H1 (cell line): ENCODE data around the gene TAS2R39. TPM values are rescaled to one million over a fixed set of nuclear protein-coding genes. Genes with fewer than 3 reads are reported as not detected.
"Not testable (repeated sequence)": the region's sequence is repeated elsewhere in the genome, so short reads cannot be mapped to it uniquely, and the experiment has no call there.

ENCODE experiments used
- CTCF ChIA-PET: fragments of 300-600 bp; sonication (Branson Sonifier 250); formaldehyde crosslinking; loops from one replicate; lab custom pipeline; 2021; ENCODE audit not compliant: partially characterized antibody; lab: Charles Lee
- POLR2A ChIA-PET: fragments of 300-600 bp; sonication (Branson Sonifier 250); formaldehyde crosslinking; loops from one replicate; lab custom pipeline; 2021; ENCODE audit warnings: inconsistent platforms; ENCODE audit not compliant: partially characterized antibody; lab: Charles Lee
- DNase-seq, 2 experiments: peaks; one replicate each; pipeline versions ENCODE4 v3.0.0 to v3.0.0-alpha.2; 2010 to 2022; ENCODE audit warnings: low spot score in 2 of 2, low read depth in 1 of 2, mixed read lengths in 1 of 2
- FAIRE-seq: peaks from 2 replicates; lab custom pipeline; 2011; peaks lifted over from hg19 to GRCh38; lab: Jason Lieb, UNC
- H2AFZ ChIP-seq: 2 replicates; pipeline ENCODE4 v1.8.1; 2012; ENCODE audit warnings: low read length, inconsistent platforms
- H2AK5ac ChIP-seq: 2 replicates; pipeline ENCODE4 v1.6.1; 2013; ENCODE audit warnings: low read depth, low read length
- H2BK120ac ChIP-seq: replicated peaks from 2 replicates; pipeline ENCODE3; 2013; ENCODE audit warnings: low read depth, low read length, inconsistent platforms
- H2BK12ac ChIP-seq: 2 replicates; pipeline ENCODE4 v1.6.1; 2013; ENCODE audit warnings: low read depth, low read length
- H2BK15ac ChIP-seq: 2 replicates; pipeline ENCODE4 v1.6.1; 2013; ENCODE audit warnings: low read length
- H2BK20ac ChIP-seq: 2 replicates; pipeline ENCODE4 v1.6.1; 2013; ENCODE audit warnings: low read length
- H2BK5ac ChIP-seq: 2 replicates; pipeline ENCODE4 v1.6.1; 2013; ENCODE audit warnings: low read depth, low read length
- H3K14ac ChIP-seq: 2 replicates; pipeline ENCODE4 v1.6.1; 2013; ENCODE audit warnings: inconsistent platforms; ENCODE audit not compliant: insufficient read length
- H3K18ac ChIP-seq: 2 replicates; pipeline ENCODE4 v1.6.1; 2013; ENCODE audit warnings: low read length; ENCODE audit errors: extremely low read depth
- H3K23ac ChIP-seq: 2 replicates; pipeline ENCODE4 v1.6.1; 2013; ENCODE audit warnings: inconsistent platforms; ENCODE audit not compliant: insufficient read length
- H3K23me2 ChIP-seq: 2 replicates; pipeline ENCODE4 v1.6.1; 2013; ENCODE audit warnings: low read depth, low read length
- H3K27ac ChIP-seq: 2 replicates; pipeline ENCODE4 v1.6.1; 2011; ENCODE audit warnings: low read depth, low read length, inconsistent platforms
- H3K27me3 ChIP-seq, 4 experiments: replicated peaks in 1 of 4; 1 replicate in 1 of 4; 2 replicates in 3 of 4; pipeline versions ENCODE4 v1.6.1 to v1.8.1; 2011 to 2013; ENCODE audit warnings: low read length in 3 of 4, mild to moderate bottlenecking in 3 of 4, inconsistent platforms in 2 of 4, mixed read lengths in 2 of 4, moderate library complexity in 1 of 4; ENCODE audit not compliant: control insufficient read depth in 3 of 4, insufficient read depth in 3 of 4; ENCODE audit errors: extremely low read depth in 1 of 4
- H3K36me3 ChIP-seq, 4 experiments: 2 replicates each; pipeline versions ENCODE4 v1.6.1 to v1.8.1; 2011 to 2013; ENCODE audit warnings: mild to moderate bottlenecking in 4 of 4, low read length in 3 of 4, moderate library complexity in 2 of 4, control low read depth in 1 of 4, inconsistent platforms in 1 of 4; ENCODE audit not compliant: insufficient read depth in 4 of 4, control insufficient read depth in 2 of 4
- H3K4ac ChIP-seq: replicated peaks from 2 replicates; pipeline ENCODE3; 2013; ENCODE audit warnings: low read length, low read depth, mixed read lengths, inconsistent platforms; ENCODE audit not compliant: insufficient read length
- H3K4me1 ChIP-seq, 4 experiments: replicated peaks in 1 of 4; 1 replicate in 1 of 4; 2 replicates in 3 of 4; pipeline versions ENCODE4 v1.6.1 to v1.8.1; 2011 to 2013; ENCODE audit warnings: low read length in 3 of 4, inconsistent platforms in 2 of 4, mixed read lengths in 1 of 4; ENCODE audit not compliant: insufficient read depth in 4 of 4, control insufficient read depth in 3 of 4
- H3K4me2 ChIP-seq, 2 experiments: 2 replicates each; pipeline versions ENCODE4 v1.6.1 to v1.8.1; 2011 to 2013; ENCODE audit warnings: low read depth in 2 of 2, low read length in 2 of 2, control low read depth in 1 of 2, inconsistent platforms in 1 of 2, mild to moderate bottlenecking in 1 of 2; ENCODE audit not compliant: insufficient read depth in 1 of 2
- H3K4me3 ChIP-seq, 4 experiments: fragments of 200-600, 300-600 bp in 1 of 4; sonication (generic), shearing (Covaris generic), sonication (Bioruptor Twin) in 1 of 4; 2 replicates each; pipeline versions ENCODE4 v1.5.1 to v1.8.1; 2011 to 2016; ENCODE audit warnings: low read length in 4 of 4, low read depth in 3 of 4, control low read depth in 2 of 4, inconsistent platforms in 2 of 4, mild to moderate bottlenecking in 2 of 4, mixed read lengths in 1 of 4, moderate library complexity in 1 of 4; ENCODE audit not compliant: insufficient read depth in 2 of 4; ENCODE audit errors: extremely low read depth in 1 of 4
- H3K56ac ChIP-seq: replicated peaks from 2 replicates; pipeline ENCODE3; 2013; ENCODE audit warnings: low read depth, mild to moderate bottlenecking, mixed read lengths, low read length, inconsistent platforms; ENCODE audit not compliant: insufficient read length
- H3K79me1 ChIP-seq: 2 replicates; pipeline ENCODE4 v1.6.1; 2013; ENCODE audit warnings: low read depth, low read length, control low read depth
- H3K79me2 ChIP-seq, 2 experiments: 2 replicates each; pipeline versions ENCODE4 v1.6.1 to v1.8.1; 2012 to 2013; ENCODE audit warnings: low read length in 2 of 2, mild to moderate bottlenecking in 2 of 2, inconsistent platforms in 1 of 2; ENCODE audit not compliant: insufficient read depth in 2 of 2, control insufficient read depth in 1 of 2
- H3K9ac ChIP-seq, 4 experiments: replicated peaks in 1 of 4; 1 replicate in 1 of 4; 2 replicates in 3 of 4; pipeline versions ENCODE4 v1.6.1 to v1.8.1; 2011 to 2013; ENCODE audit warnings: low read depth in 3 of 4, low read length in 3 of 4, control low read depth in 2 of 4, mild to moderate bottlenecking in 2 of 4, moderate library complexity in 2 of 4, inconsistent platforms in 1 of 4; ENCODE audit errors: extremely low read depth in 1 of 4
- H3K9me3 ChIP-seq, 2 experiments: 2 replicates each; pipeline versions ENCODE4 v1.6.1 to v1.8.1; 2012 to 2013; ENCODE audit warnings: mild to moderate bottlenecking in 2 of 2, moderate library complexity in 2 of 2, control low read depth in 1 of 2, inconsistent platforms in 1 of 2, low read depth in 1 of 2, low read length in 1 of 2, mixed read lengths in 1 of 2; ENCODE audit not compliant: insufficient read depth in 2 of 2
- H4K20me1 ChIP-seq, 2 experiments: replicated peaks in 1 of 2; 2 replicates each; pipeline versions ENCODE3 to v1.8.1; 2011 to 2013; ENCODE audit warnings: inconsistent platforms in 2 of 2, low read length in 2 of 2, mild to moderate bottlenecking in 1 of 2; ENCODE audit not compliant: insufficient read depth in 2 of 2, control insufficient read depth in 1 of 2
- H4K5ac ChIP-seq: 2 replicates; pipeline ENCODE4 v1.6.1; 2013; ENCODE audit warnings: low read length, low read depth, mixed read lengths, inconsistent platforms; ENCODE audit not compliant: insufficient read length
- H4K8ac ChIP-seq: 2 replicates; pipeline ENCODE4 v1.8.0; 2013; ENCODE audit warnings: mild to moderate bottlenecking, moderate library complexity, low read length, inconsistent platforms; ENCODE audit not compliant: insufficient read depth; ENCODE audit errors: extremely low read depth
- H4K91ac ChIP-seq: replicated peaks from 2 replicates; pipeline ENCODE3; 2013; ENCODE audit warnings: low read length, mixed read lengths, inconsistent platforms; ENCODE audit not compliant: insufficient read length
- WGBS, 2 experiments: shearing (Covaris generic) in 1 of 2; methylation state at CpG; one replicate each; pipeline versions ENCODE4 v1.1.6 to v1.1.7; 2013 to 2015; ENCODE audit warnings: low lambda C conversion rate in 2 of 2, mixed read lengths in 2 of 2, inconsistent platforms in 1 of 2, low coverage in 1 of 2, missing lambda C conversion rate in 1 of 2; ENCODE audit not compliant: insufficient replicate concordance in 2 of 2, insufficient coverage in 1 of 2, insufficient read length in 1 of 2; ENCODE audit errors: extremely low coverage in 1 of 2, missing lambda C conversion rate in 1 of 2; 5-methylcytosine and 5-hydroxymethylcytosine counted together
- polyA plus RNA-seq, 7 experiments: library from polyadenylated mRNA; depleted of rRNA in 3 of 7; stranded (reverse) in 5 of 7; unstranded in 2 of 7; fragments of >200 nt in 5 of 7; fragments of 200-250 nt in 2 of 7; gene quantifications; 1 replicate in 5 of 7; 2 replicates in 1 of 7; 4 replicates in 1 of 7; pipeline versions ENCODE4 v1.2.1 to v1.2.3, GENCODE V29; 2011 to 2013; ENCODE audit warnings: missing spikeins in 2 of 7, mixed read lengths in 2 of 7
- total RNA-seq: library from RNA; stranded (reverse); fragmentation: NEBNext Ultra II Directional; extraction: Animal tissue kit (Norgen Biotek cat#: 25700); gene quantifications from 2 replicates; pipeline ENCODE4 v1.2.1, GENCODE V29; 2021

Gene TAS2R39
- total and polyA plus RNA-seq, 2 of the 8 experiments (the other 6 are each of a cell fraction or from before 2014, with no cell fraction given) = not detected

DNA sequence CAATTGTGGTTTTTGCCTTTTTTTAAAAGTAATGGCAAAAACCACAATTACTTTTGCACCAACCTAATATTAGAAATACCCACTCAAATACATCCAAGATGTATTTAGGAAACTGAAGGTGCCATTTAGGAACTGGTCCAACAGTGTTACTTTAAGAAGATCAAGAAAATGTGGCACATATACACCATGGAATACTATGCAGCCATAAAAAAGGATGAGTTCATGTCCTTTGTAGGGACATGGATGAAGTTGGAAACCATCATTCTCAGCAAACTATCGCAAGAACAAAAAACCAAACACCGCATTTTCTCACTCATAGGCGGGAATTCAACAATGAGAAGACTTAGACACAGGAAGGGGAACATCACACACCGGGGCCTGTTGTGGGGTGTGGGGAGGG is 2.4 kb upstream of the TAS2R39 start:
- H3K79me1 ChIP-seq, H3K9me3 ChIP-seq, H3K23ac ChIP-seq, H3K56ac ChIP-seq, H4K20me1 ChIP-seq, POLR2A ChIA-PET, H2AK5ac ChIP-seq, H2BK15ac ChIP-seq, H4K91ac ChIP-seq, H3K4me2 ChIP-seq, H3K4me1 ChIP-seq, H3K14ac ChIP-seq, H4K8ac ChIP-seq, H3K4ac ChIP-seq, H3K27ac ChIP-seq, DNase-seq, H3K9ac ChIP-seq, H4K5ac ChIP-seq, H3K79me2 ChIP-seq, H2BK20ac ChIP-seq, H3K27me3 ChIP-seq, FAIRE-seq, H2BK12ac ChIP-seq, H3K36me3 ChIP-seq, H3K18ac ChIP-seq, H3K23me2 ChIP-seq, H2BK5ac ChIP-seq, H3K4me3 ChIP-seq, H2AFZ ChIP-seq, H2BK120ac ChIP-seq: not testable (repeated sequence)
- CTCF ChIA-PET = interaction anchor here (1.6 kb wide), 1 partner anchor 34 kb away, joined by 3 read pairs; no protein-coding TSS in a partner anchor
- WGBS, 2 experiments = 95% methylated on average over 4 of the region's 4 CpGs; no CpG with 5 or more reads in 1 of the 2 experiments
